ENCODE measurements around the gene MYBBP1A. TPM values are rescaled to one million over a fixed set of nuclear protein-coding genes. Genes with fewer than 3 reads are reported as not detected.

The MYBBP1A gene
- total and polyA plus RNA-seq, 2 of the 13 experiments (the other 11 are each of a cell fraction or from before 2014, with no cell fraction given): 18.6 to 54.8 TPM

GRCh38 chr17:4502466-4503154 lies 52.6 kb downstream of the MYBBP1A start:
- FAIRE-seq: no peak
- DNase-seq (ENCODE audit: low spot score): no peak
- TF ChIP-seq RNF2 (conservative IDR thresholded peaks at IDR 0.05; ENCODE audit: low read depth) (no peak), NFE2L1 (CRISPR knock-in tag; IDR thresholded peaks at IDR 0.05; ENCODE audit: borderline replicate concordance) (no peak), SMAD1 (CRISPR knock-in tag; IDR thresholded peaks at IDR 0.05; ENCODE audit: borderline replicate concordance, low read depth) (no peak), ZNF251 (CRISPR knock-in tag; IDR thresholded peaks at IDR 0.05) (no peak), ZNF879 (CRISPR knock-in tag; IDR thresholded peaks at IDR 0.05) (no peak), MED8 (CRISPR knock-in tag; IDR thresholded peaks at IDR 0.05; ENCODE audit: insufficient replicate concordance) (no peak), FOXK1 (CRISPR knock-in tag; IDR thresholded peaks at IDR 0.05; ENCODE audit: borderline replicate concordance, low read depth) (no peak)
- ATAC-seq: no peak
- ChIA-PET POLR2A (no interaction called here), CTCF (ENCODE audit: low intra/inter-chr PET ratio, low total read pairs) (no interaction called here)
- H3K36me3 ChIP-seq (replicated peaks in 1 of 2; ENCODE audit: control insufficient read depth in 1 of 2, insufficient read depth in 2 of 2, low read length in 2 of 2): no peaks in the 10 kb centered on the region
- H2AFZ ChIP-seq (ENCODE audit: low read length): no peak overlapping the region
- WGBS (ENCODE audit: low lambda C conversion rate): 23% methylated on average over 11 of the region's 18 CpGs
- in situ Hi-C loops (cut with HindIII; ENCODE audit: extremely low pct_ligation_motif_present, low pct_unique_long_range_greater_than_20kb): no loop called here
- no peak overlapping the region for H3K4me3 ChIP-seq (replicated peaks in 1 of 3; ENCODE audit: insufficient read depth in 1 of 3, low read depth in 2 of 3, low read length in 3 of 3)
- BruUV-seq (replicated peaks): no TSS peak
- no peak overlapping the region for H3K4me2 ChIP-seq (ENCODE audit: low read depth, low read length)
- 0 out of 2 replicates have a peak, but pooled peaks cover 6% of the 10 kb centered on the region for H4K20me1 ChIP-seq (ENCODE audit: insufficient read depth, low read length)
- peaks cover 3 to 68% of the 10 kb centered on the region in 2 experiments for H3K27me3 ChIP-seq (ENCODE audit: control insufficient read depth in 1 of 2, insufficient read depth in 2 of 2, low read length in 2 of 2)
- no peak overlapping the region for H3K27ac ChIP-seq (ENCODE audit: extremely low read length, insufficient read depth, low read length)
- H3K9ac ChIP-seq (ENCODE audit: insufficient read depth, low read depth, low read length): no peak overlapping the region
- no peaks in the 10 kb centered on the region for H3K79me2 ChIP-seq (ENCODE audit: insufficient read depth, low read length)
- intact Hi-C loops (cut with micrococcal nuclease; ENCODE audit: unreplicated experiment): no loop called here
- H3K9me3 ChIP-seq (ENCODE audit: low read length): no peaks in the 10 kb centered on the region
- peaks cover 22% of the 10 kb centered on the region for H3K4me1 ChIP-seq (ENCODE audit: insufficient read depth, low read length)

DNA sequence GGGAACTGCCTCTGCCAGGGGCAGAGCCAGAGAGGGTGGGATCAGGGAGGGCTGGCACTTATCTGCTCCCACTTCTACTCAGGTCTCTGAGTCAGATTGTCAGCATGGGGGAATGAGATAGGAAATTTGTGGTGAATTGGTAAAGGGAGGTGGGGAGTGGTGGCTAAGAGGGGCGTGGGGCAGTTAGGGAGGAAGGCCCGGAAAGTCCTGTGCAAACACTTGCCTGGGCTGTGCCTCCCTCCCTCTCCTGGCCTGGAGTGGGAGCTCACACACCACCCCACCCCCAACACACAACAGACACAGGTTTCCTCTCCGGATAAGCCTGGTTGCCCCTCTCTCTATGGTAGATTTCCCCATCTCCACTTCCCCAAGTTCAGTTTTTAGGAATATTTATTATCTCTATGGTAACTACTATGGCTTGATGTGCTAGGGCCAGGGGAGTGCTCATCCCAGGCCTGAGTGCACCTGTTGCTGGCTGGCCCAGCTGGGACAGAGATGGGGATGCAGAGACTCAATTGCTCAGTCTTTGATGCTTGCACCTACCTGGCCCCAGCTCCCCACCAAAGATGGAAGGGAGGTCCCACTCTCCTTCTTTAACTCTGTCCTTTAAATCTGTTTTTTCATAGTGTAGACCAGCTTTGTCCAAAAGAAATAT lies 53.8 kb downstream of the MYBBP1A start:
- Histone ChIP-seq H4K20me1 (ENCODE audit: insufficient read depth, low read length) (0 out of 2 replicates have a peak, but pooled peaks cover 6% of the 10 kb centered on the region), H2AFZ (ENCODE audit: low read length) (no peak overlapping the region), H3K9ac (ENCODE audit: insufficient read depth, low read depth, low read length) (no peak overlapping the region), H3K9me3 (ENCODE audit: low read length) (no peaks in the 10 kb centered on the region), H3K27ac (ENCODE audit: extremely low read length, insufficient read depth, low read length) (no peak overlapping the region), H3K36me3 (replicated peaks in 1 of 2; ENCODE audit: control insufficient read depth in 1 of 2, insufficient read depth in 2 of 2, low read length in 2 of 2) (no peaks in the 10 kb centered on the region), H3K79me2 (ENCODE audit: insufficient read depth, low read length) (no peaks in the 10 kb centered on the region), H3K4me1 (ENCODE audit: insufficient read depth, low read length) (peaks cover 22% of the 10 kb centered on the region), H3K4me2 (ENCODE audit: low read depth, low read length) (no peak overlapping the region), H3K27me3 (ENCODE audit: control insufficient read depth in 1 of 2, insufficient read depth in 2 of 2, low read length in 2 of 2) (peaks cover 3 to 76% of the 10 kb centered on the region in 2 experiments), H3K4me3 (replicated peaks in 1 of 3; ENCODE audit: insufficient read depth in 1 of 3, low read depth in 2 of 3, low read length in 3 of 3) (no peak overlapping the region)
- ATAC-seq: no peak
- FAIRE-seq: no peak
- no TSS peak for BruUV-seq (replicated peaks)
- POLR2A ChIA-PET: no interaction called here
- no peak for TF ChIP-seq PRMT3 (CRISPR knock-in tag; IDR thresholded peaks at IDR 0.05; ENCODE audit: borderline replicate concordance, low read depth)
- CTCF ChIA-PET (ENCODE audit: low intra/inter-chr PET ratio, low total read pairs): no interaction called here
- in situ Hi-C loops (cut with HindIII; ENCODE audit: extremely low pct_ligation_motif_present, low pct_unique_long_range_greater_than_20kb): no loop called here
- DNase-seq (ENCODE audit: low spot score): no peak
- WGBS (ENCODE audit: low lambda C conversion rate): 7% methylated on average over 3 of the region's 3 CpGs
- intact Hi-C loops (cut with micrococcal nuclease; ENCODE audit: unreplicated experiment): no loop called here
